ENCODE results near the gene UCHL3.
A peak's percentile ranks its signal among the peaks of the same experiment; 100 is the strongest.
"Not testable (repeated sequence)": the region's sequence is repeated elsewhere in the genome, so short reads cannot be mapped to it uniquely, and the experiment has no call there.

The UCHL3 gene

DNA sequence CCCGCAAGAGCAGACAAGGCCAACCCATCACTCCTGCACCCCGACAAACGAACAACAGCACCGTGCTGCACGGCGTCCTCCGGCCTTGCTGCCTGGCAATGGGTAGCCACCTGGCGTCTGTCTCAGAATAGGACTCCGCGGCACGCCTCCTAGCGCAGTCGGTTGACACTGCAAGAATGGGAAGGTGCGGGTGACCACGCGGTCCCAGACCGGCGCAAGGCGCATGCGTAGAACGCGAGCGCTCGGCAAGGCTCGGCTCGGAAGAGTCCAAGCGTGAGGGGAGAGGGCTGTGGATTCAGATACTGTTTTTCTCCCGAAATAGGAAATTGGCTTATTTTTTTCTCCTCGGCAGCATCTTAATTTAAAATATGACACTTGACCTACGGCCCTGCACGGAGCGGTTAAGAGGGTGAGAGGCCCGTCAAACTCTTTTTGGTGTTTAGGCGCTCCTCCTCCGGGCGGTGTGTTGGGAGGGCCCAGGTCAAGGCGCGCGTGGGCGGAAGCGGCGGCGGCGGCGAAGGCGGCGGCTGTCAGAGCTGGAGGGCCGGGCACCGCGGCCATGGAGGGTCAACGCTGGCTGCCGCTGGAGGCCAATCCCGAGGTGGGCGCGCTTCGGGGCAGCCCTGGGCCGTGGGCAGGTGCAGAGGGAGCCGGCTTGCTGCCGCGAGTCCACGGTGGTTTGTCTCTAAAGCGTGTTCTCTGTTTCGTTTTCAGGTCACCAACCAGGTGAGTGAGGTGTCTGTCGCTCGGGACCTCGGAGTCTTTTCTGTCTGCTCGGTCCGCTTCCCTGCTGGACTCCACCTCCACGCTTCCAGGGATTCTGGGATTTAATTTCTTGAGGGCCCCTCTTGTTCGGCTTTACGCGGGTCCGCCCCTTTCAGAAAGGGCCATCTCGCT lies at the start of gene UCHL3:
Gene UCHL3 (plus strand): TSS at position 530 of the 897 bp plus-strand sequence. CDS start 30 bp downstream, at position 560.
- peak; percentile 94 for DNase-seq (ENCODE audit: low read depth, low spot score)

DNA sequence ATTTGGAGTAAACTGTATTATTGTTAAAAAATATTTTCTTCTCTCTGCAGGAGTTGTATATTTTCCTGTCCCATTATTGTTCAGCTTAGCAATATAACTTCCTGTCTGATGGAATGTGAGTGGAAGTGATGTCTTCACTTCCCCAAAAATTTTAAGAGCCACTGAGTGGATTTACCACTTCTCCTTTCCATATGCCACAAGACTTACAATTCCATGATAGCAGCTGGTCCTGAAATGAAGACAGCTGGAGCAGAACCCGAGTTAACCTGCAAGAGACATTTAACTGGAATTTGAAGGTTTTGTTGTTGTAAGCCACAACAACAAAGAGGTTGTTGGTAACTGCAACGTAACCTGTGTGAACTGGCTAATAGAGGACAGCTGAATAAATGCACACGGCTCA lies 44.3 kb upstream of the UCHL3 start:
- DNase-seq (ENCODE audit: low read depth, low spot score), result no peak

DNA sequence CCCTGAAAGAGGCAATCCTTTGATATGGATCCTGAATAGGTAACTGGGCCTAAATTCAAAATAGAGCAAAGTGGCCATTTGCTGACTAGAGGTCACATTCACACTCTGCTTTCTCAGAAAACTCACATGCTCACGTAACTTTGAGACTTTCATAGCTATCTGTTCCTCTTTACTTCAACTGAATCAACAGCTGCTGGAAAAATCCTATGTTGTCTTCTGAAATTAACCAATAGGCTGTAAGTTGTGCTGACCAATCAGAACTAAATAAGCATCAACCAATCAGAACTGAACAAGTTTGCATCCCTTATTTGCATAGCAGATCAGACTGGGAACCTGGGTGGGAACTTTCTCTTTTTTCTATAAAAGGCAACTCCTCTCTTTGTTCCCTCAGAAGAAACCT lies 43.6 kb upstream of the UCHL3 start:
- DNase-seq (ENCODE audit: low read depth, low spot score), result no peak

DNA sequence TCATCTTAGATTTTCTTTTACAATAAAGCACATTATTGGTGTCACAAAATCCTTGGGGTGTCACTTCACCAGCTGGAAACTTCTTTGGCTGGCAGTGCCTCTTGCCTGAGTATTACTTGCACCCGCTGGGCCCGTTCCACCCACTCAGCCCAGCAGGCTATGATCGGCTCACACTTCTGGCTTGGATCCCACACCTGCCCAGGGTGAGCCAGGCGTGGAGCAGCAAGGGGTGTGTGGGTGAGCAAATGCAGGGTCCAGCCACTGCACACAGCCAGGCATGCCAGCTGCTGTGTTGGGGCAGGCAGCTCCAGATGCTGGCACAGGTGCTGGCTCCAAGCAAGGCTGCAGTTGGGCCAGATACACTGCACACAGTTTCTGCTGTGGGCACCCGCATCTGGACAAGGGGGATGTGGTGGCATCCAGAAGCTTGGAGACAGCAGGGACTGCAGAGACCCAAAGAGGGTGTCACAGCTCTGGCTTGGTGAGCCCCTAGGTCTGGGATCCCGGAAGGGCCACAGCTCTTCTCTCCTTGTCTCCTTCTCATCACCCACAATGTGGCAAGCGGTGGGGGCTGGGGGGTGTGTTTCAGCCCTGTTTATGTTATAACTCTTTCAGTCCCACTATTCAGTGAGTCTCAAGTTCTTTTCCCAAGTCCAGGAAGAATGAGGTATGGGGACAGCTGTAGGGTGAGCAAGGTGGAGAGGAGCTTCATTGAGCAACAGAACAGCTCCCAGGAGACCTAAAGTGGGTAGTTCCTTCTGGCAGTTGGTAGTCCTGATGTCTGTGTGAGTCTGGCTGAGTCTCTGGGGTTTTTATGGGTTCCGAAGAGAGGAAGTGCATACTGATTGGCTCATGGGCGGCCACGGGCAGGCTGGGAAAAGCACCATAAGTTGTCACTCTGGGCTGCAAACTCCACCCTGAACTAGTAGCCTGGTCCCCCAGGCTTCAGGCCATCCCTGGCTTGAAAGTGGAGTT lies 42.3 kb upstream of the UCHL3 start:
- no peak for DNase-seq (ENCODE audit: low read depth, low spot score)

DNA sequence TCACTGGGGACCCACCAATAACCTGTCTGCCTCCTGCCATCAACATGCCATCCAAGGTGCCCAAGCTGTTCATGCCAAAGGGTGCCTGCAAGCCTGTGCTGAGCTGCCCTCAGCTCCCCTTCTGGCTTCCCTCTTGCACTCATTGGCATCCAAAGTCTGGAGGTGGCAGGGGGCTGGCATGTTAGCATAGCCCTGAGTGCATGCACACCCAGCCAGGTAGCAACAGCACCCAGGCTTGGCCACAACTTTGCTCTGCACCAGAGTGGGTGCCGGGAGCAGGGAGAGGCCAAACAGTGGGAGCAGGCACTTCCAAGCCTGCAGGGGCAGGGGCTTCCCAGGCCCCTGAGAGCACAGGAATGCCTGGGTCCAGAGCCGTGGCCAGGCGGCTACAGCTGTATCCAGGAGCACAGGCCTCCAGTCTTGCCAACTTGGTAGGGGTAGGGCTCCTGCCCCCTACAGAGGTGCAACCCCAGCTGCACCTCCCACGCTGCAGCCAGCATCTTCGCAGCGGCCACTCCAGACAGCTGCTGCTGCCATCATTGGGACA lies 41.5 kb upstream of the UCHL3 start:
- DNase-seq (ENCODE audit: low read depth, low spot score), result no peak

DNA sequence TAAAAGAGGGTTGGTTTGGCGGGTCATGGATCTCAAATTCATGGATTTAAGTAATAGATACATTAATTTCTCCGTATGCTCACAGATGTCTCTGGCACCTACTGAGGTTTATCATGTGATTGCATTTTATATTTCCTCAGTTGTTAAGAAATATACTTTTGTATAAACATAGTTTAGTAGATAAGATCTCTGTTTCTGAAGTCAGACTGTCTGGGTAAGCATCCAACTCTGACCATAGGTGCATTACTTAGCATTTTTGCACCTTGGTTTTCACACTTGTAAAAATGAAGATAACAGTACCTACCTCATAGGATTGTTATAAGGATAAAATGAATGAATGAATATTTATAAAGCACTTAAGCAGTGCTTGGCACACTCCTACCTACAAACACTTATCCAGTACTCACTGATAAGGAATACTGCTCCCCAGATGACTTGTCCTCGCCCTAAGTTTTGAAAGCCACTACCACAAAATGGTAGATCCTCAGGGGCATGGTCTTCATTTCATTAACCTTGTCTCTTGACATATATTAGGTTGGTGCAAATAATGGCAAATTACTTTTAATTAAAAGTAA lies 38.5 kb upstream of the UCHL3 start:
- no peak for DNase-seq (ENCODE audit: low read depth, low spot score)

DNA sequence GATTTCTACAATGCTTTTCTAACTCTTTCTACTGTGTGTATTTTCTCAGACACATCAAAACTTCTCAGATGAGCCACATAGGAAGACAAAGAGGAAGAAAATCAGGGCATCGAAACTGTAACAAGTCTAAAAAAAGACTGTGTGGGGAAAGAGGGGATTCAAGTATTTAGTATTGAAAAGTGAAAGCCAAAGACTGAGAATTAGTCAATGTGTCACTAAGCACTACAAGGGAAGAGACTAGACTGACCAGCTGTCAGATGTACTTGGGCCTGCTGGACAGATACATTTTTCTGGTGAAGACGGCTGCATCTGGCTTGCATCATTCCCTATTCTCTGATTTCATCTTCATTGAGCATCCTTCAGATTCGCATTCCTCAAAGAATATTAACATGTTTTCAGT lies 37.3 kb upstream of the UCHL3 start:
- DNase-seq (ENCODE audit: low read depth, low spot score), result no peak

DNA sequence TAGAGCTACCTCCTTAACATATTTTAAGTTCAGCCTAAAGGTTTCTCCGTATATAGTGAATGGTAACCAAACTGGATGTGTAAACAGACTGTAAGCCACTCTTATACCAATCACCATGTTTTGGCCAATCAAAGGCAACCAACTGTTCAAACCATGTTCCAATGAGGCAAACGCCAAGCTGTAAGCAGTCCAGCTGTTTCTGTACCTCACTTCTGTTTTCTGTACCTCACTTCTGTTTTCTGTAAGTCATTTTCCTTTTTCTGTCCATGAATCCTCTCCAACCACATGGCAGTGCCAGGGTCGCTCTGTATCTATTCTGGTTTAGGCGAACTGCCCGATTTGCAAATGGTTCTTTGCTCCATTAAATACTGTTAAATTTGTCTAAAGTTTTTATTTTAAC lies 36.3 kb upstream of the UCHL3 start:
- DNase-seq (ENCODE audit: low read depth, low spot score), result no peak

DNA sequence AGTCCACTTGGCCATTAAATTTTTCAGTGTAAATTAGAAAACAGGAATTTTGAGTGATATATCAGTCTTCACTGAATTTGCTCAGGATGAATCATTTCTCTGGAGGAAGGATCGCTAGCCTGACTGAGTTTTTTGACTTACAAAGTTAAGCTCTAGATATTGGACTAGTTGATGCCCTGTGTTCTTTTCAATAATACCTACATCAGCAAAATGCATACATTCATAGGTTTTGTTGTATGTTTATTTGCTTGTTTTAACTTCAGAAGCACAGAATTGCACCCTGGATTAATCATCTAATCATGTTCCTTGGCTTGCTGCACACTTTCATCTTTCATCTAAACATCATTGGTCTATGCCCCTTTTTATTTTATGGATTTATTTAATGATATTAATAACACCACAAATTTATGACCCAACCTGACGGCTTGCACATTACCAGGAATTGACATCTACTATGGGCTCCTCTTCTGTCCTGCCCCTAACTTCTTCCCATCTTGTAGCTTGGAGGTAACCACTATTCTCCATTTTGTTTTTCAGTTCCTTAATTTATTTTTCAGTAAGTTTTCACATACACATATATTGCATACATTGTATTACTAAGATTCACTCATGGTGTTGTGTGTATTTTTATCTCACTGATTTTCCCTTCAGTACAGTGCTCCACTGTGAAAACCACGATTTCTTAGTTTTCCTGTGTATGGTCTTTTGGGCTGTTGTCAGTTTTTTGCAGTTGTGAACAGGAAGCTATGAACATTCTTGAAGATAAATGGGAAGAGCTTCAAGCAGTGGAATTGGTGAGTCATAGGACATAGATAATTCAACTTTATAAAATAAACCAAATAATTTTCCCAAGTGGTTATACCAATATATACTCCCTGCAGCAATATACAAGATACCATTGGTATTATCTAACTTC lies 35.3 kb upstream of the UCHL3 start:
- no peak for DNase-seq (ENCODE audit: low read depth, low spot score)

DNA sequence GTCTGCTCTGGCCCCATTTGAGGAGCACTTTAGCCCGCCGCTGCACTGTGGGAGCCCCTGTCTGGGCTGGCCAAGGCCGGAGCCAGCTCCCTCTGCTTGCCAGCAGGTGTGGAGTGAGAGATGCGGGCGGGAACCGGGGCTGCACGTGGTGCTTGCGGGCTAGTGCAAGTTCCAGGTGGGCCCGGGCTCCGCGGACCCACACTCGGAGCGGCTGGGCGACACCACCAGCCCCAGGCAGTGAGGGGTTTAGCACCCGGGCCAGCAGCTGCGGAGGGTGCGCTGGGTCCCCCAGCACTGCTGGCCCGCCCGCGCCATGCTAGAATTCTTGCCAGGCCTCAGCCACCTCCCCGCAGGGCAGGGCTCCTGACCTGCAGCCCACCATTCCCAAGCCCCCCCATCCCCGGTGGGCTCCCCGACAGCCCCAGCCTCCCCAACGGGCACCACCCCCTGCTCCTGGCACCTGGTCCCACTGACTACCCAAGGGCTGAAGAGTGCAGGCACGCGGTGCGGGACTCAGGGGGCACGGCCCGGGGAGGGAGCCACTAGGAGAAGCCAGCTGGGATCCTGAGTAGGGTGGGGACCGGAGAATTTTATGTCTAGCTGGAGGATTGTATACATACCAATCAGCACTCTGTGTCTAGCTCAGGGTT lies 31.0 kb upstream of the UCHL3 start:
- DNase-seq (ENCODE audit: low read depth, low spot score), result no peak

DNA sequence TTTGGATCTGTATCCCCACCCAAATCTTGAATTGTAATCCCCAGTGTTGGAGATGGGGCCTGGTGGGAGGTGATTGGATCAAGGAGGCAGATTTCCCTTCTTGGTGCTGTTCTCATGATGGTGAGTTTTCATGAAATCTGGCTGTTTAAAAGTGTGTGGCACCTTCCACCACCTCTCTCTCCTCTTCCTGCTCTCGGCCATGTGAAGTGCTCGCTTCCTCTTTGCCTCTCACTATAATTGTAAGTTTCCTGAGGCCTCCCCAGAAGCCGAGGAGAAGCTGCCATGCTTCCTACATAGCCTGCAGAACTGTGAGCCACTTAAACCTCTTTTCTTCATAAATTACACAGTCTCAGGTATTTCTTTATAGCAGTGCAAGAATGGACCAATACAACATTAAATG lies 27.6 kb upstream of the UCHL3 start:
- DNase-seq (ENCODE audit: low read depth, low spot score), result no peak

DNA sequence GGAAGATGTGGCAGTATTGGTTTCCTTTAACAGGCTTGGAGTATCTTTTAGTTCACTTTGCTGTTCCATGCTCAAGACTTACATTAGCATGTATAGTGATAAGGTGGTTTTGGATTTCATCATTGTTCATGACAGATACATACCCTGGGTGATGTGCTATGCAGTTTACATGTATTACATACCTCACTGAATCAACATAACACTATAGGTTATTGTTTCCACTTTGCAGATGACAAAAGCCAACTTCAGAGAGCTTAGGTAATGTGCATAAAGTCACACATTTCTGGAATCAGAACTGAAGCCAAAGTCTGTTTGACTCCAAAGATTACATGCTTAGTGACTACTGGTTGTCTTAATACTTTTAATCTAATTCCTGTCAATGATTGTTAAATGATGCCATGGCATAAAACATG lies 19.0 kb upstream of the UCHL3 start:
- no peak for DNase-seq (ENCODE audit: low read depth, low spot score)

DNA sequence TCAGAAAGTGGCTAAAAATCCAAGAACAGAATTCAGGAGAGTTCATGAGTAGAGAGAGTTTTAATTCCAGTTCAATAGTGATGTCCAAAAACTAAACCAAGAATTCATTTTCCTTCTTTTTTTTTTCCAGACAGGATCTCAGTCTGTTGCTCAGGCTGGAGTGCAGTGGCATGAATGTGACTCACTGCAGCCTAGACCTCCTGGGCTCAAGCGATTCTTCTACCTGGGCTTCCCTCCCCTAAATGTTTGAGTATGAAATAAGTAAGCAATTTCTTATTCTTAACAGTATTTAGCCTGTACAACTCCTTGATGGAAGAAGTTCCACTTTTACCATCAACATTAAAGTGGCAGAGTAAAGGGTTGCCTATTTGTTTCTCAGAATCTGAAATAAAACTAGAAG lies 15.7 kb upstream of the UCHL3 start:
- no peak for DNase-seq (ENCODE audit: low read depth, low spot score)

DNA sequence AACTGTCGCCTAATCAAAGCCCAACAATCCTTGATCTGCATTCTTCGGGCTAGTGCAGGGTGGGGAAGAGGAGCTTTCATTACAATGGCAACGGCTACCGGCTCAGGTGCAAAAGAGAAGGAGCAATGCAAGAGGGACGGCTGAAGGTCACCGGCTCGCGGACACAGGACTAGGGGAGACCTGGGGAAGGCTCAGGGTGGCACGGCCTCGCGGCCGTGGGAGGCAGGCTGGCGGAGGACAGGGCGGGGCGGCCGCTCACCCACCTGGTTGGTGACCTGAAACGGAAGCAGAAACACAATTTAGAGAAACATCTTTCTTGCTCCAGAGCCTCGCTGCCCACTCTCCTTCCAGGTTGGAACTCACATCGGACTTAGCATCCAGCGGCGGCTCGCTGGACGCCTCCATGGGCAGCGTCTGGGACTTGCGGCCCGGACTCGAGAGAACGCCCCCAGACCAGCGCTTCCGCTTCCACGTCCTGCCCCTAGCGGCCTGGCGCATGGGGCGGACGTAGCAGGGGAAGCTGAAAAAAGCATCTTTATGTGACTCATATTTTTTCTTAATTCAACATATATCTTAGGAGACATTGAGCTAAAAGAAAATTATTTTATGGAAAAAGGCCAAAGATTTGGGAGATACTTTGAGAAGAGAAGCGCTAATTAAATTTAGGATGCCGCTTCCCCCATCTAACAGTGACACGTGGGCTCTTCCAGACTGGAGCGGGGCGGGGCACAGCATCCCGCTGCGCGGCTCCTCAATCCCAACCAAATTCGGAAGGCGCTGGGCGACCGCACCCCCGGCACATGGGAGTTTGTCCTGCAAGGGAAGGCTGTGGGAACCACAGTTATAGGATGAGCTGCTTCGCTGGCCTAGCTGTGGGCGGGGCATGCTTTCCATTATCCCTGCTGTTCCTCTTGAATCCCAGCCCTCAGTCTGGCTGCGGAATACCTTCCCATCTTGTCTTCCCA lies 11.9 kb upstream of the UCHL3 start, which contains the start of gene COMMD6:
Gene COMMD6 (minus strand): TSS at position 441 of the 965 bp plus-strand sequence. CDS start 36 bp downstream, at position 405.
- peak; percentile 33 for DNase-seq (ENCODE audit: low read depth, low spot score)

DNA sequence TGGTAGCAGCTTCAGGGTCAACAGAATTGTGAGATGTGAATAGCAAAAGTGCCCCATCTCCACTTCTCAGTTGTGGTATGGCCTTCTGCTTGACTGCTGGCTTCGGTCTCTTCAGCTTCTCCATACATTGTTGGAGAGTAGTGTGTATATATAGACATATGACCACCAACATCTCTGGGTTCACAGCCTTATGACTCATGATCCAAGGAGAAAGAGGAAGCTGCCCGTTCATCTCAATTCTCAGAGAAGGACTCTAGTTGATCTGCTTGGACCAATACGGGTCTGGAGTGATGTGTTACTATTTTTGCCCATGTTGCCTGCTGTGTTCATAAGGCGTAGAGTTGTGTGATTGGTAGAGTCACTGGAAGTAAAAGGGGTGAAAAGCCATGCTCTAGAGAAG lies 8.3 kb upstream of the UCHL3 start:
- DNase-seq (ENCODE audit: low read depth, low spot score), result no peak

DNA sequence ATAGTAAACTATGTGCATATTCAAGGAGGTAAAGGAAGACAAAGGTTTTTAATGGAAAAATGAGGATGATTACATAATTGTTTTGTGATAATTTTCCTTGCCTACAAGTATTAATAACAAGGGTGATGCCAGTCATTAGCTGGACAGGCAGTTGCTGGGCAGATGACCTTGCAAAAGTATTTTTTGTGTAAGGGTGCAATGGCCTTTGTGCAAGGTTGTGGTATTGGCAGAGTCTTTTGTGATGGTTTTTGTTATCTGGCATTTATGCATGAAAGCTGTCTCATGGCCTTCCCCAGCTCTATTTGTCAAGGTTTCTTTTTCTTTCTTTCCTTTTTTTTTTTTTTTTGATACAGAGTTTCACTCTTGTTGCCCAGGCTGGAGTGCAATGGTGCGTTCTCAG lies 7.6 kb upstream of the UCHL3 start:
- DNase-seq (ENCODE audit: low read depth, low spot score), result no peak

DNA sequence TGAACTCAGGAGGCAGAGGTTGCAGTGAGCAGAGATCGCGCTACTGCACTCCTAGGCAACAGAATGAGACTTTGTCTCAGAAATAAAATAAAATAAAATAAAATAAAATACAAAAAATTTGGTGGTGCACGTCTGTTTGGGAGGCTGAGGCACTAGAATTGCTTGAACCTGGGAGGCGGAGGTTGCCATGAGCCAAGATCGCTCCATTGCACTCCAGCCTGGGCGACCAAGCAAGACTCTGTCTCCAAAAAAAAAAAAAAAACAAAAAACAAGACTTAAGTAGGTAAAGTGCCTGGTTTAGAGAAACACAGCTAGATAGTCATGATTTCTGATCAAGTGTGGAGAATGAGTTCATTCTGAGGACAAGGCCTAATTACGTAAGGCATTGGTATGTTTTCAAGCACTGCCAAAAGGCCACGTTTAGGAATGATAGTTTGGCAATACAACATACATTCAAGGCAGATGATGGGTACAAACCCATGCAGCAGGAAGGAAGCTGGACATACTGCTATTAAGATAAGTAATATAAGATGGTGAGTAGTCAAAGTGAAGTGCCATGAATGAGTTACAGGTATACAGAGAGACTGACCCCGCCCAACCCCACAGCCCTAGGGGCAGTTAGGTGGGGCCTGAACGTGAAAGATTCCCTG lies 4.8 kb upstream of the UCHL3 start:
- DNase-seq (ENCODE audit: low read depth, low spot score), result no peak

DNA sequence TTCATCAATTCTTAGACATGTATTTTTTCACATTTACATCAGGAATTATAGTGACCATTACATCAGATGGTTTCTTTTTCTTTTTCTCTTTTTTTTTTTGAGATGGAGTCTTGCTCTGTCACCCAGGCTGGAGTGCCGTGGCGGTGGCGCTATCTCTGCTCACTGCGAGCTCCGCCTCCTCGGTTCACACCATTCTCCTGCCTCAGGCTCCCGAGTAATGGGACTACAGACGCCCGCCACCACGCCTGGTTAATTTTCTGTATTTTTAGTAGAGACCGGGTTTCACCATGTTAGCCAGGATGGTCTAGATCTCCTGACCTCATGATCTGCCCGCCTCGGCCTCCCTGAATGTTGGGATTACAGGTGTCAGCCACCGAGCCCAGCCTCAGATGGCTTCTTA lies 4.2 kb upstream of the UCHL3 start:
- not testable (repeated sequence) for DNase-seq (ENCODE audit: low read depth, low spot score)
